Stromal cell of bone marrow (primary cell): ENCODE measurements around the gene MAML2.

Experiments
- DNase-seq: peaks from one replicate; pipeline ENCODE4 v3.0.0-alpha.2; 2012; ENCODE audit warnings: low read depth

Gene MAML2

GRCh38 chr11:96342961-96343711 is at the start of gene MAML2:
TSS of gene MAML2 (minus strand) at chr11:96343195. CDS start at chr11:96341895, 1,300 bp downstream.
- peak; percentile 89 for DNase-seq

- no peak for DNase-seq
These were observed 48.8 kb upstream of the MAML2 start for GRCh38 chr11:96391698-96392307.

GRCh38 chr11:96390488-96390792 is 47.4 kb upstream of the MAML2 start:
- peak; percentile 4 for DNase-seq

- DNase-seq, result peak; percentile 91
These were observed 46.9 kb upstream of the MAML2 start, which contains the start of the genes CCDC82 and JRKL for GRCh38 chr11:96389720-96390487. TSS of gene CCDC82 (minus strand) at chr11:96389912. CDS start at chr11:96384747, 5,165 bp downstream. TSS of gene JRKL (plus strand) at chr11:96390013. CDS start at chr11:96390650, 637 bp downstream.

GRCh38 chr11:96388891-96389719 is 46.1 kb upstream of the MAML2 start:
- DNase-seq, result peak; percentile 21

- no peak for DNase-seq
These were observed 42.2 kb upstream of the MAML2 start for GRCh38 chr11:96385187-96385586.

- no peak for DNase-seq
These were observed 41.2 kb upstream of the MAML2 start for GRCh38 chr11:96384156-96384555.

GRCh38 chr11:96376796-96377195 is 33.8 kb upstream of the MAML2 start:
- DNase-seq, result no peak

- DNase-seq, result no peak
These were observed 30.8 kb upstream of the MAML2 start for GRCh38 chr11:96373826-96374225.

- DNase-seq, result no peak
These were observed 24.3 kb upstream of the MAML2 start for GRCh38 chr11:96367342-96367741.

- DNase-seq, result no peak
These were observed 23.0 kb upstream of the MAML2 start for GRCh38 chr11:96366024-96366423.

GRCh38 chr11:96365493-96365892 is 22.5 kb upstream of the MAML2 start:
- DNase-seq, result no peak

- DNase-seq, result no peak
These were observed 18.8 kb upstream of the MAML2 start for GRCh38 chr11:96361778-96362177.

GRCh38 chr11:96358321-96358720 is 15.3 kb upstream of the MAML2 start:
- DNase-seq, result no peak

- no peak for DNase-seq
These were observed 14.8 kb upstream of the MAML2 start for GRCh38 chr11:96357794-96358193.

- no peak for DNase-seq
These were observed 13.9 kb upstream of the MAML2 start for GRCh38 chr11:96356848-96357247.

- DNase-seq, result no peak
These were observed 708 bp downstream of the MAML2 start for GRCh38 chr11:96342014-96342960.

GRCh38 chr11:96341211-96342013 is 1.6 kb downstream of the MAML2 start:
- peak; percentile 53 for DNase-seq

GRCh38 chr11:96340555-96340885 is 2.5 kb downstream of the MAML2 start:
- no peak for DNase-seq
